GM19455 (cell line): Measurements from ENCODE around the gene ZNF385D.

ENCODE experiments used
- ATAC-seq: cut with Tn5 transposase; IDR thresholded peaks from one replicate; pipeline ENCODE4 v1.9.1; 2021; ENCODE audit not compliant: unreplicated experiment

Gene ZNF385D

GRCh38 chr3:21618695-21619094 lies 132.3 kb downstream of the ZNF385D start:
- no peak for ATAC-seq

- ATAC-seq: no peak
These were observed 137.5 kb downstream of the ZNF385D start for GRCh38 chr3:21613372-21614070.

GRCh38 chr3:21601178-21601577 lies 149.8 kb downstream of the ZNF385D start:
- no peak for ATAC-seq

GRCh38 chr3:21599890-21600289 lies 151.1 kb downstream of the ZNF385D start:
- no peak for ATAC-seq

GRCh38 chr3:21592828-21593227 lies 158.2 kb downstream of the ZNF385D start:
- ATAC-seq: no peak

- ATAC-seq: no peak
These were observed 163.1 kb downstream of the ZNF385D start for GRCh38 chr3:21587894-21588293.

GRCh38 chr3:21585216-21585740 lies 165.7 kb downstream of the ZNF385D start:
- ATAC-seq: no peak

- ATAC-seq: no peak
These were observed 177.7 kb downstream of the ZNF385D start for GRCh38 chr3:21573291-21573690.

- ATAC-seq: no peak
These were observed 186.5 kb downstream of the ZNF385D start for GRCh38 chr3:21564531-21564930.

GRCh38 chr3:21562243-21562642 lies 188.8 kb downstream of the ZNF385D start:
- ATAC-seq: no peak

- ATAC-seq: no peak
These were observed 189.5 kb downstream of the ZNF385D start for GRCh38 chr3:21561472-21561871.

- ATAC-seq: no peak
These were observed 200.0 kb downstream of the ZNF385D start for GRCh38 chr3:21551019-21551418.

GRCh38 chr3:21544076-21544462 lies 206.9 kb downstream of the ZNF385D start:
- ATAC-seq: no peak

- ATAC-seq: no peak
These were observed 207.5 kb downstream of the ZNF385D start for GRCh38 chr3:21543380-21544075.

- no peak for ATAC-seq
These were observed 208.2 kb downstream of the ZNF385D start for GRCh38 chr3:21542656-21543379.

- no peak for ATAC-seq
These were observed 210.7 kb downstream of the ZNF385D start for GRCh38 chr3:21540265-21540664.

- ATAC-seq: no peak
These were observed 216.5 kb downstream of the ZNF385D start for GRCh38 chr3:21534462-21534861.

GRCh38 chr3:21533002-21533401 lies 218.0 kb downstream of the ZNF385D start:
- no peak for ATAC-seq

GRCh38 chr3:21531909-21532308 lies 219.1 kb downstream of the ZNF385D start:
- no peak for ATAC-seq

GRCh38 chr3:21528291-21528995 lies 222.6 kb downstream of the ZNF385D start:
- no peak for ATAC-seq

GRCh38 chr3:21526461-21526860 lies 224.5 kb downstream of the ZNF385D start:
- no peak for ATAC-seq
